Right renal cortex interstitium (tissue), 3 donors: ENCODE data around the gene EPGN. TPM values are rescaled to one million over a fixed set of nuclear protein-coding genes. Genes with fewer than 3 reads are reported as not detected.

Source experiments
- DNase-seq, 3 donors: peaks; one replicate each; pipeline ENCODE4 v3.0.0-alpha.2; 2013; ENCODE audit warnings: low read depth in 3 of 3, low spot score in 2 of 3
- polyA plus RNA-seq, 3 donors: library from polyadenylated mRNA; unstranded; fragments of 120-200 nt; gene quantifications; one replicate each; pipeline ENCODE4 v1.2.1, GENCODE V29; 2013; ENCODE audit not compliant: insufficient read length in 3 of 3

The EPGN gene
- polyA plus RNA-seq, 3 donors = 0.75 to 1.1 (median 0.86) TPM

- DNase-seq = no peak
Observed at GRCh38 chr4:74307170-74307569, 1.1 kb upstream of the EPGN start.

- no peak for DNase-seq
Observed at GRCh38 chr4:74309223-74309622, 953 bp downstream of the EPGN start.

- DNase-seq = peak; percentile 16 to 24 (median 23)
Observed at GRCh38 chr4:74311696-74312313, 3.5 kb downstream of the EPGN start.

- no peak for DNase-seq
Observed at GRCh38 chr4:74314329-74314728, 6.1 kb downstream of the EPGN start.

GRCh38 chr4:74314944-74315343 is 6.7 kb downstream of the EPGN start:
- no peak for DNase-seq

- DNase-seq = no peak
Observed at GRCh38 chr4:74315376-74315775, 7.1 kb downstream of the EPGN start.

- no peak for DNase-seq
Observed at GRCh38 chr4:74316397-74316796, 8.1 kb downstream of the EPGN start.

GRCh38 chr4:74317616-74318246 is 9.5 kb downstream of the EPGN start:
- DNase-seq = no peak

GRCh38 chr4:74318276-74318675 is 10.0 kb downstream of the EPGN start:
- DNase-seq = no peak

- DNase-seq = no peak
Observed at GRCh38 chr4:74319470-74319869, 11.2 kb downstream of the EPGN start.

GRCh38 chr4:74320559-74321118 is 12.4 kb downstream of the EPGN start:
- peak; percentile 14 to 34 (median 24) for DNase-seq

GRCh38 chr4:74322301-74322700 is 14.0 kb downstream of the EPGN start:
- DNase-seq = no peak

GRCh38 chr4:74323663-74324062 is 15.4 kb downstream of the EPGN start:
- DNase-seq = no peak

GRCh38 chr4:74324262-74324661 is 16.0 kb downstream of the EPGN start:
- no peak for DNase-seq

- no peak for DNase-seq
Observed at GRCh38 chr4:74325886-74326285, 17.6 kb downstream of the EPGN start.

GRCh38 chr4:74327762-74328161 is 19.5 kb downstream of the EPGN start:
- DNase-seq = no peak

- DNase-seq = no peak
Observed at GRCh38 chr4:74328501-74328900, 20.2 kb downstream of the EPGN start.

GRCh38 chr4:74329307-74329706 is 21.0 kb downstream of the EPGN start:
- DNase-seq = no peak

GRCh38 chr4:74330295-74330750 is 22.1 kb downstream of the EPGN start:
- no peak for DNase-seq

GRCh38 chr4:74331252-74331651 is 23.0 kb downstream of the EPGN start:
- DNase-seq = no peak

GRCh38 chr4:74331944-74332343 is 23.7 kb downstream of the EPGN start:
- DNase-seq = no peak

- DNase-seq = no peak
Observed at GRCh38 chr4:74334636-74335035, 26.4 kb downstream of the EPGN start.
